Fibroblast of lung (primary cell): ENCODE data around the gene GPR152.

Source experiments
- EZH2 ChIP-seq: IDR thresholded peaks from 2 replicates; pipeline ENCODE4 v1.5.1; 2012; ENCODE audit warnings: low read length, control low read depth, mild to moderate bottlenecking; ENCODE audit errors: missing control alignments
- TF ChIP-seq, protein P1 (sequence below), 2 donors: IDR thresholded peaks in 1 of 2; conservative IDR thresholded peaks in 1 of 2; 1 replicate in 1 of 2; 2 replicates in 1 of 2; pipeline ENCODE4 v1.5.1; 2011 to 2012; ENCODE audit warnings: low read length in 2 of 2, control low read depth in 1 of 2, inconsistent platforms in 1 of 2, low read depth in 1 of 2, mild to moderate bottlenecking in 1 of 2

GRCh38 chr11:67441098-67441563, 11.4 kb downstream of the GPR152 start:
- TF ChIP-seq, protein P1, sequence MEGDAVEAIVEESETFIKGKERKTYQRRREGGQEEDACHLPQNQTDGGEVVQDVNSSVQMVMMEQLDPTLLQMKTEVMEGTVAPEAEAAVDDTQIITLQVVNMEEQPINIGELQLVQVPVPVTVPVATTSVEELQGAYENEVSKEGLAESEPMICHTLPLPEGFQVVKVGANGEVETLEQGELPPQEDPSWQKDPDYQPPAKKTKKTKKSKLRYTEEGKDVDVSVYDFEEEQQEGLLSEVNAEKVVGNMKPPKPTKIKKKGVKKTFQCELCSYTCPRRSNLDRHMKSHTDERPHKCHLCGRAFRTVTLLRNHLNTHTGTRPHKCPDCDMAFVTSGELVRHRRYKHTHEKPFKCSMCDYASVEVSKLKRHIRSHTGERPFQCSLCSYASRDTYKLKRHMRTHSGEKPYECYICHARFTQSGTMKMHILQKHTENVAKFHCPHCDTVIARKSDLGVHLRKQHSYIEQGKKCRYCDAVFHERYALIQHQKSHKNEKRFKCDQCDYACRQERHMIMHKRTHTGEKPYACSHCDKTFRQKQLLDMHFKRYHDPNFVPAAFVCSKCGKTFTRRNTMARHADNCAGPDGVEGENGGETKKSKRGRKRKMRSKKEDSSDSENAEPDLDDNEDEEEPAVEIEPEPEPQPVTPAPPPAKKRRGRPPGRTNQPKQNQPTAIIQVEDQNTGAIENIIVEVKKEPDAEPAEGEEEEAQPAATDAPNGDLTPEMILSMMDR (conservative IDR thresholded peaks at IDR 0.05 in 1 of 2, IDR thresholded peaks at IDR 0.05 in 1 of 2; ENCODE audit: low read depth in 1 of 2, low read length in 2 of 2) = no peak
- no peak for TF ChIP-seq EZH2
